OCI-LY3 (cell line): ENCODE data around the gene SMAD3.
A peak's percentile ranks its signal among the peaks of the same experiment; 100 is the strongest.

ENCODE experiments used
- H2AFZ ChIP-seq: fragments of 200-600, 300-600 bp; shearing (Covaris generic); 2 replicates; pipeline ENCODE4 v1.6.0; 2014; ENCODE audit warnings: antibody characterized with exemption, low read depth, low read length
- H3K27ac ChIP-seq: fragments of 200-600, 300-600 bp; sonication (generic); 2 replicates; pipeline ENCODE4 v1.5.1; 2014; ENCODE audit warnings: mild to moderate bottlenecking, low read length, moderate library complexity, mixed read lengths
- H3K27me3 ChIP-seq: fragments of 200-600, 300-600 bp; sonication (generic); 2 replicates; pipeline ENCODE4 v1.6.1; 2014; ENCODE audit warnings: low read depth, low read length, mixed read lengths
- H3K36me3 ChIP-seq: fragments of 200-600, 300-600 bp; sonication (generic); replicated peaks from 2 replicates; pipeline ENCODE3; 2014; ENCODE audit warnings: low read depth, low read length, mixed read lengths
- H3K4me1 ChIP-seq: fragments of 300-600, 200-600 bp; sonication (generic); 2 replicates; pipeline ENCODE4 v1.6.1; 2014; ENCODE audit warnings: low read length, mixed read lengths
- H3K4me2 ChIP-seq: fragments of 200-600, 300-600 bp; sonication (generic); 2 replicates; pipeline ENCODE4 v1.6.1; 2014; ENCODE audit warnings: low read length, mixed read lengths
- H3K4me3 ChIP-seq: fragments of 300-600, 200-600 bp; sonication (generic); 2 replicates; pipeline ENCODE4 v1.5.1; 2014; ENCODE audit warnings: antibody characterized with exemption, mild to moderate bottlenecking, low read length, moderate library complexity
- H3K79me2 ChIP-seq: fragments of 300-600, 200-600 bp; shearing (Covaris generic); 2 replicates; pipeline ENCODE4 v1.6.1; 2014; ENCODE audit warnings: mild to moderate bottlenecking, low read length, mixed read lengths
- H3K9ac ChIP-seq: fragments of 300-600, 200-600 bp; shearing (Covaris generic); 2 replicates; pipeline ENCODE4 v1.6.0; 2014; ENCODE audit warnings: mild to moderate bottlenecking, low read length, moderate library complexity
- H3K9me3 ChIP-seq: fragments of 200-600, 300-600 bp; shearing (Covaris generic); 2 replicates; pipeline ENCODE4 v1.6.1; 2014; ENCODE audit warnings: low read length, mixed read lengths; ENCODE audit not compliant: insufficient read depth
- H4K20me1 ChIP-seq: fragments of 200-600, 300-600 bp; sonication (generic); 2 replicates; pipeline ENCODE4 v1.6.1; 2016; ENCODE audit warnings: low read length, mixed read lengths; ENCODE audit not compliant: insufficient read depth
- CTCF ChIP-seq: fragments of 200-600, 300-600 bp; sonication (generic); IDR thresholded peaks from 2 replicates; pipeline ENCODE4 v1.5.1; 2014; ENCODE audit warnings: antibody characterized with exemption, low read length, low read depth
- EZH2phosphoT487 ChIP-seq: fragments of 200-600 bp; shearing (Covaris generic); IDR thresholded peaks from 2 replicates; pipeline ENCODE4 v1.6.1; 2018; ENCODE audit warnings: antibody characterized with exemption, mixed run types, low read depth

SMAD3 gene

GRCh38 chr15:67089217-67090193 lies 24.1 kb downstream of the SMAD3 start:
- Histone ChIP-seq H3K27me3 (peaks cover 38% of the 10 kb centered on the region), H3K9me3 (no peaks in the 10 kb centered on the region), H2AFZ (no peak overlapping the region), H4K20me1 (peaks cover 30% of the 10 kb centered on the region), H3K27ac (no peak overlapping the region), H3K9ac (no peak overlapping the region), H3K4me3 (no peak overlapping the region), H3K79me2 (peaks cover 18% of the 10 kb centered on the region), H3K36me3 (peaks cover 4% of the 10 kb centered on the region), H3K4me2 (no peak overlapping the region), H3K4me1 (peaks cover 74% of the 10 kb centered on the region)
- TF ChIP-seq CTCF (no peak), EZH2phosphoT487 (no peak)

- Histone ChIP-seq H2AFZ (no peak overlapping the region), H3K4me1 (peaks cover 65% of the 10 kb centered on the region), H4K20me1 (peaks cover 30% of the 10 kb centered on the region), H3K4me2 (peak overlapping the region; percentile 53), H3K27ac (no peak overlapping the region), H3K36me3 (peaks cover 10% of the 10 kb centered on the region), H3K27me3 (peaks cover 38% of the 10 kb centered on the region), H3K4me3 (no peak overlapping the region), H3K9me3 (no peaks in the 10 kb centered on the region), H3K79me2 (peaks cover 14% of the 10 kb centered on the region; the same call in 1 of the 2 replicates), H3K9ac (no peak overlapping the region)
- TF ChIP-seq CTCF (no peak), EZH2phosphoT487 (no peak)
Observed at GRCh38 chr15:67090297-67091070, 25.1 kb downstream of the SMAD3 start.

GRCh38 chr15:67091071-67091979 lies 25.9 kb downstream of the SMAD3 start:
- Histone ChIP-seq H3K27me3 (peaks cover 38% of the 10 kb centered on the region), H3K9me3 (no peaks in the 10 kb centered on the region), H3K4me3 (peak overlapping the region; percentile 4; the same call in 1 of the 2 replicates), H3K27ac (no peak overlapping the region), H3K36me3 (peaks cover 10% of the 10 kb centered on the region), H3K9ac (no peak overlapping the region), H3K4me1 (peaks cover 57% of the 10 kb centered on the region), H3K79me2 (peaks cover 11% of the 10 kb centered on the region; the same call in 1 of the 2 replicates), H2AFZ (no peak overlapping the region), H4K20me1 (peaks cover 30% of the 10 kb centered on the region), H3K4me2 (peak overlapping the region; percentile 53)
- no peak for TF ChIP-seq EZH2phosphoT487
- no peak for TF ChIP-seq CTCF
